Osteoblast (primary cell): ENCODE results near the gene TMED6. TPM values are rescaled to one million over a fixed set of nuclear protein-coding genes. Genes with fewer than 3 reads are reported as not detected.

Experiments used
- DNase-seq: peaks from one replicate; pipeline ENCODE4 v3.0.0; 2011; ENCODE audit warnings: low spot score, mixed read lengths; ENCODE audit not compliant: insufficient read length; ENCODE audit errors: missing footprints
- H2AFZ ChIP-seq: 2 replicates; pipeline ENCODE4 v1.6.0; 2011; ENCODE audit warnings: mild to moderate bottlenecking, low read length
- H3K27ac ChIP-seq: 2 replicates; pipeline ENCODE4 v1.5.1; 2011; ENCODE audit warnings: mild to moderate bottlenecking, low read depth, low read length, moderate library complexity
- H3K27me3 ChIP-seq: 2 replicates; pipeline ENCODE4 v1.6.0; 2012; ENCODE audit warnings: mild to moderate bottlenecking, control low read depth, inconsistent platforms, low read length, moderate library complexity; ENCODE audit not compliant: insufficient read depth
- H3K36me3 ChIP-seq: 2 replicates; pipeline ENCODE4 v1.5.1; 2011; ENCODE audit warnings: mild to moderate bottlenecking, low read length, control low read depth, moderate library complexity; ENCODE audit not compliant: insufficient read depth
- H3K4me1 ChIP-seq: 2 replicates; pipeline ENCODE4 v1.5.1; 2011; ENCODE audit warnings: mild to moderate bottlenecking, low read length, control low read depth, moderate library complexity; ENCODE audit not compliant: insufficient read depth
- H3K4me2 ChIP-seq: 2 replicates; pipeline ENCODE4 v1.6.0; 2011; ENCODE audit warnings: mild to moderate bottlenecking, low read length; ENCODE audit not compliant: insufficient read depth
- H3K4me3 ChIP-seq: fragments of 200-600 bp; sonication (generic); 3 replicates; pipeline ENCODE4 v1.5.1; 2012; ENCODE audit warnings: mild to moderate bottlenecking, low read length, inconsistent platforms; ENCODE audit not compliant: insufficient read depth
- H3K79me2 ChIP-seq: 2 replicates; pipeline ENCODE4 v1.6.0; 2012; ENCODE audit warnings: mild to moderate bottlenecking, low read length, control low read depth, inconsistent platforms; ENCODE audit not compliant: insufficient read depth
- H3K9me3 ChIP-seq: 2 replicates; pipeline ENCODE4 v1.5.1; 2011; ENCODE audit warnings: low read depth, low read length, control low read depth
- H4K20me1 ChIP-seq: 2 replicates; pipeline ENCODE4 v1.6.0; 2012; ENCODE audit warnings: mild to moderate bottlenecking, low read length, control low read depth; ENCODE audit not compliant: insufficient read depth
- CTCF ChIP-seq: IDR thresholded peaks from 2 replicates; pipeline ENCODE4 v1.5.1; 2011; ENCODE audit warnings: mild to moderate bottlenecking, low read depth, low read length, moderate library complexity; ENCODE audit errors: extremely low read depth
- total RNA-seq: library from RNA; depleted of rRNA; stranded (reverse); fragments of >200 nt; gene quantifications from 2 replicates; pipeline ENCODE4 v1.2.3, GENCODE V29; 2012

Gene TMED6
- total RNA-seq, 1 donor: 0.72 TPM

GRCh38 chr16:69319826-69320739 is 31.5 kb downstream of the TMED6 start:
- no peak overlapping the region for H3K4me3 ChIP-seq
- no peaks in the 10 kb centered on the region for H3K4me1 ChIP-seq
- peak; percentile 80 for DNase-seq
- peaks cover 82% of the 10 kb centered on the region for H3K79me2 ChIP-seq
- peaks cover 27% of the 10 kb centered on the region for H4K20me1 ChIP-seq
- no peak overlapping the region for H2AFZ ChIP-seq
- H3K4me2 ChIP-seq: no peak overlapping the region
- H3K9me3 ChIP-seq: no peaks in the 10 kb centered on the region
- H3K27ac ChIP-seq: no peak overlapping the region
- H3K36me3 ChIP-seq: peaks cover 96% of the 10 kb centered on the region
- H3K27me3 ChIP-seq: no peaks in the 10 kb centered on the region
- TF ChIP-seq CTCF: no peak

- Histone ChIP-seq H3K36me3 (peaks cover 96% of the 10 kb centered on the region), H2AFZ (no peak overlapping the region), H3K9me3 (no peaks in the 10 kb centered on the region), H3K79me2 (peaks cover 82% of the 10 kb centered on the region), H4K20me1 (peaks cover 22% of the 10 kb centered on the region), H3K27me3 (no peaks in the 10 kb centered on the region), H3K4me1 (no peaks in the 10 kb centered on the region), H3K4me3 (no peak overlapping the region), H3K27ac (no peak overlapping the region), H3K4me2 (no peak overlapping the region)
- no peak for TF ChIP-seq CTCF
- DNase-seq: no peak
Observed at GRCh38 chr16:69319381-69319780, 32.2 kb downstream of the TMED6 start.

- peaks cover 82% of the 10 kb centered on the region for H3K79me2 ChIP-seq
- H3K4me2 ChIP-seq: no peak overlapping the region
- H3K9me3 ChIP-seq: no peaks in the 10 kb centered on the region
- no peaks in the 10 kb centered on the region for H3K4me1 ChIP-seq
- DNase-seq: peak; percentile 58
- H3K36me3 ChIP-seq: peaks cover 96% of the 10 kb centered on the region
- H3K27me3 ChIP-seq: no peaks in the 10 kb centered on the region
- no peak for TF ChIP-seq CTCF
- H4K20me1 ChIP-seq: peaks cover 27% of the 10 kb centered on the region
- no peak overlapping the region for H2AFZ ChIP-seq
- H3K27ac ChIP-seq: no peak overlapping the region
- H3K4me3 ChIP-seq: no peak overlapping the region
Observed at GRCh38 chr16:69318911-69319289, 32.7 kb downstream of the TMED6 start.

GRCh38 chr16:69318177-69318910 is 33.2 kb downstream of the TMED6 start:
- Histone ChIP-seq H3K4me1 (no peaks in the 10 kb centered on the region), H3K4me3 (no peak overlapping the region)

More at GRCh38 chr16:69318177-69318910, 33.2 kb downstream of the TMED6 start:
- Histone ChIP-seq H3K4me2 (no peak overlapping the region), H4K20me1 (peaks cover 32% of the 10 kb centered on the region), H3K36me3 (peaks cover 92% of the 10 kb centered on the region), H3K79me2 (peaks cover 84% of the 10 kb centered on the region), H3K9me3 (no peaks in the 10 kb centered on the region), H3K27me3 (no peaks in the 10 kb centered on the region), H2AFZ (no peak overlapping the region), H3K27ac (no peak overlapping the region)
- TF ChIP-seq CTCF: no peak
- peak; percentile 34 for DNase-seq
